ENCODE measurements around the gene SLC6A3.

DNA sequence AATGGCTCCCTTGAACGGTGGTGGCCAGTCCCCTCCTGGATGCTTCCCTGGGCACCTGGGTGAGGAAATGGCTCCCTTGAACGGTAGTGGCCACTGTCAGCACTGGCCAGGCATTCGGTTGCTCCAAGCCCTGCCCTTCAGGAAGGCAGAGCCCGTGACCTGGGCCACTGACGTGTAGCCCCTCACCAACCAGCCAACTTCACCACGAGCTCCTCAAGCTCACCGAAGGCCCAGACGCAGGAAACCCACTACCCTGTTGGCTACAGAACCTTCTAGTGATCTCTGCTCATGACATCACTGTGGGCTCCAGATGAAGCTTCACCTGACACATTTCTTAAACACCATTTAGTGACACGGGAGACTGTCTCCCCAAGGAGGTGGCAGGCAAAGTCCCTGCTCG lies 9.2 kb downstream of the SLC6A3 start:
- TF ChIP-seq, protein P1, sequence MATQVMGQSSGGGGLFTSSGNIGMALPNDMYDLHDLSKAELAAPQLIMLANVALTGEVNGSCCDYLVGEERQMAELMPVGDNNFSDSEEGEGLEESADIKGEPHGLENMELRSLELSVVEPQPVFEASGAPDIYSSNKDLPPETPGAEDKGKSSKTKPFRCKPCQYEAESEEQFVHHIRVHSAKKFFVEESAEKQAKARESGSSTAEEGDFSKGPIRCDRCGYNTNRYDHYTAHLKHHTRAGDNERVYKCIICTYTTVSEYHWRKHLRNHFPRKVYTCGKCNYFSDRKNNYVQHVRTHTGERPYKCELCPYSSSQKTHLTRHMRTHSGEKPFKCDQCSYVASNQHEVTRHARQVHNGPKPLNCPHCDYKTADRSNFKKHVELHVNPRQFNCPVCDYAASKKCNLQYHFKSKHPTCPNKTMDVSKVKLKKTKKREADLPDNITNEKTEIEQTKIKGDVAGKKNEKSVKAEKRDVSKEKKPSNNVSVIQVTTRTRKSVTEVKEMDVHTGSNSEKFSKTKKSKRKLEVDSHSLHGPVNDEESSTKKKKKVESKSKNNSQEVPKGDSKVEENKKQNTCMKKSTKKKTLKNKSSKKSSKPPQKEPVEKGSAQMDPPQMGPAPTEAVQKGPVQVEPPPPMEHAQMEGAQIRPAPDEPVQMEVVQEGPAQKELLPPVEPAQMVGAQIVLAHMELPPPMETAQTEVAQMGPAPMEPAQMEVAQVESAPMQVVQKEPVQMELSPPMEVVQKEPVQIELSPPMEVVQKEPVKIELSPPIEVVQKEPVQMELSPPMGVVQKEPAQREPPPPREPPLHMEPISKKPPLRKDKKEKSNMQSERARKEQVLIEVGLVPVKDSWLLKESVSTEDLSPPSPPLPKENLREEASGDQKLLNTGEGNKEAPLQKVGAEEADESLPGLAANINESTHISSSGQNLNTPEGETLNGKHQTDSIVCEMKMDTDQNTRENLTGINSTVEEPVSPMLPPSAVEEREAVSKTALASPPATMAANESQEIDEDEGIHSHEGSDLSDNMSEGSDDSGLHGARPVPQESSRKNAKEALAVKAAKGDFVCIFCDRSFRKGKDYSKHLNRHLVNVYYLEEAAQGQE (IDR thresholded peaks at IDR 0.05; ENCODE audit: insufficient read depth in 1 of 2, low read depth in 2 of 2, low read length in 2 of 2): no peak
- no peak for TF ChIP-seq TAF1 (IDR thresholded peaks at IDR 0.05; ENCODE audit: borderline replicate concordance, insufficient read depth, low read length)
- TF ChIP-seq POLR2AphosphoS5 (IDR thresholded peaks at IDR 0.05; ENCODE audit: low read depth, low read length): no peak
- no peak for TF ChIP-seq SIN3A (IDR thresholded peaks at IDR 0.05; ENCODE audit: borderline replicate concordance, insufficient read depth, low read length)
- TF ChIP-seq FOXP2 (optimal IDR thresholded peaks at IDR 0.05; ENCODE audit: borderline replicate concordance, extremely low read depth, extremely low read length, insufficient read depth): no peak
